ENCODE measurements around the gene ENO1. TPM values are rescaled to one million over a fixed set of nuclear protein-coding genes. Genes with fewer than 3 reads are reported as not detected.
A peak's percentile ranks its signal among the peaks of the same experiment; 100 is the strongest.

ENO1 gene
- total RNA-seq, 6 experiments from 2014 or later, result 1,376 to 1,744 (median 1,709) TPM

DNA sequence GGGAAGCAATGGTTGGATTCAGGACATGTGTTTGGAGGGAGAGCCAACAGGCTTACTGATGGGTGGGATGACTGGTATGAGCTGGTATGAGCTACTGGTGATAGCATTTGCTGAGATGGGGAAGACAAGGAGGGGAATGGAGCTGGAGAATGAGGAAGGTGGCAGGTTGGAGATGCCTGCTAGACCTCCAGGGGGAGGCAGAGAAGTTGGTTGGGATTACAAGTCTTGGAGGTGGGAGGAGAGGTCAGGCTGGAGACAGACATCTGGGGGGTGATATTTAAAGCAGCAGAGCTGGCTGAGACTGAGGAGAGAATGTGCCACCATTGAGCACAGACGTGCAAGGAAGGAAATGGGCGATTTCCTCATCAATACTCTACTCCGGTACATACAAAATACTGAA is 31.8 kb upstream of the ENO1 start:
- Mint-ChIP-seq H3K36me3 (ENCODE audit: low read depth) (no peaks in the 10 kb centered on the region), H3K27ac (no peak overlapping the region), H3K9me3 (peaks cover 9% of the 10 kb centered on the region), H3K27me3 (ENCODE audit: insufficient read depth) (peaks cover 1% of the 10 kb centered on the region; the same call in 1 of the 2 replicates), H3K4me3 (no peak overlapping the region), H3K4me1 (ENCODE audit: low read depth) (peaks cover 30% of the 10 kb centered on the region)
- no peak for DNase-seq
- no peak for TF ChIP-seq CTCF (IDR thresholded peaks at IDR 0.05)

DNA sequence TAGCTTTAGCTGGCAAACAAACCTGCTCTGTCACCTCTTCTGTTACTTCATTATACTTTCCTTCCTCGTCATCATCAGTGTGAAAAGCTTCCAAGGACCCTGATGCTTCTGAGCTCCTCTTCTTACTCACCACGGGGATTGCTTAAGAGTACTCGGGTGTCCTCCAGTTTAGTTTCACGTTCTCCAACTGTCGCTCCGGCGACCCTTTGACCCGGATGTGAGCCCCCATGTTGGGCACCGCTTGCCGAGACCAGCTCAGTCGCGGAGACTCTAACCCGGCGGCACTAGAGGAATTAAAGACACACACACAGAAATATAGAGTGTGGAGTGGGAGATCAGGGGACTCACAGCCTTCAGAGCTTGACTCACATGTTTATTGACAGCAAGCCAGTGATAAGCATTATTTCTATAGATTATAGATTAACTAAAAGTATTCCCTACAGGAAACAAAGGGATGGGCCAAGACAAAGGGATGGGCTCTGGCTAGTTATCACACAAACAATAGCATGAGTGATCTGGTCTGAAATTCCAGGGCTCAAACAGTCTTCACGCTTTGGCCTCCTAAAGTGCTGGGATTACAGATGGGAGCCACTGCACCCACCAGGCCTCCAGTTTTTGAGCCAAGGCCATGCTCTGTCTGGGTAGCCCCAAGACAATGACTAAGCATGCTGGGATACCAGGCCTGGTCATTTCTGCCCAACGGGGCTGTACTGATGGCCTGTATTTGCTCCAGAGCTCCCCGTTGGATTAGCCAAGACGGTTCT is 30.1 kb upstream of the ENO1 start:
- Mint-ChIP-seq H3K4me3 (no peak overlapping the region), H3K36me3 (ENCODE audit: low read depth) (no peaks in the 10 kb centered on the region), H3K27me3 (ENCODE audit: insufficient read depth) (peaks cover 1% of the 10 kb centered on the region; the same call in 1 of the 2 replicates), H3K27ac (no peak overlapping the region), H3K9me3 (peaks cover 9% of the 10 kb centered on the region), H3K4me1 (ENCODE audit: low read depth) (peaks cover 43% of the 10 kb centered on the region)
- no peak for DNase-seq
- TF ChIP-seq CTCF (IDR thresholded peaks at IDR 0.05), result no peak

GRCh38 chr1:8905582-8906191 is 27.2 kb upstream of the ENO1 start:
- H3K27me3 Mint-ChIP-seq (ENCODE audit: insufficient read depth), result peaks cover 1% of the 10 kb centered on the region; the same call in 1 of the 2 replicates
- H3K36me3 Mint-ChIP-seq (ENCODE audit: low read depth), result no peaks in the 10 kb centered on the region
- peaks cover 7% of the 10 kb centered on the region for H3K9me3 Mint-ChIP-seq
- H3K4me1 Mint-ChIP-seq (ENCODE audit: low read depth), result peaks cover 55% of the 10 kb centered on the region
- H3K27ac Mint-ChIP-seq, result peak overlapping the region; percentile 47
- no peak overlapping the region for H3K4me3 Mint-ChIP-seq
- DNase-seq, result no peak
- no peak for TF ChIP-seq CTCF (IDR thresholded peaks at IDR 0.05)

GRCh38 chr1:8903908-8904650 is 25.6 kb upstream of the ENO1 start:
- no peaks in the 10 kb centered on the region for H3K9me3 Mint-ChIP-seq
- TF ChIP-seq CTCF (IDR thresholded peaks at IDR 0.05), result no peak; the same call in 1 of the 2 replicates
- H3K27me3 Mint-ChIP-seq (ENCODE audit: insufficient read depth), result no peaks in the 10 kb centered on the region
- H3K4me3 Mint-ChIP-seq, result peak overlapping the region; percentile 69
- DNase-seq, result peak; percentile 97
- no peaks in the 10 kb centered on the region for H3K36me3 Mint-ChIP-seq (ENCODE audit: low read depth)
- H3K4me1 Mint-ChIP-seq (ENCODE audit: low read depth), result peaks cover 60% of the 10 kb centered on the region
- peak overlapping the region; percentile 88 for H3K27ac Mint-ChIP-seq

DNA sequence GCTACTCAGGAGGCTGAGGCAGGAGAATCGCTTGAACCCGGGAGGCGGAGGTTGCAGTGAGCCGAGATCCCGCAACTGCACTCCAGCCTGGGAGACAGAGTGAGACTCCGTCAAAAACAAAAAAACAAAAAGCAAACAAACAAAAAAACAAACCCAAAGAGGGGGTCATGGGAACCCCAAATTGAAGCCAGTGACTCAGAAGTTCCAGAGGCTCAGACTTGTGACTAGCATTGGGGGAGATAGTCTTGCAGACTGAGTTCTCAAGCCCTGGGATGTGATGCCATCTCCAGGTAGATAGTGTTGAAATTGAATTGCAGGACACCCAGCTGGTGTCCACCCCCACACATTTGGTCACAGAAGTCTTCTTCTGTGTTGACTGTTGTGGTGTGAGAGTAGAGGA is 24.9 kb upstream of the ENO1 start:
- H3K27me3 Mint-ChIP-seq (ENCODE audit: insufficient read depth), result no peaks in the 10 kb centered on the region
- peaks cover 58% of the 10 kb centered on the region for H3K4me1 Mint-ChIP-seq (ENCODE audit: low read depth)
- H3K9me3 Mint-ChIP-seq, result peaks cover 4% of the 10 kb centered on the region; the same call in 1 of the 2 replicates
- DNase-seq, result peak; percentile 59
- H3K27ac Mint-ChIP-seq, result peak overlapping the region; percentile 88
- H3K4me3 Mint-ChIP-seq, result peak overlapping the region; percentile 69
- H3K36me3 Mint-ChIP-seq (ENCODE audit: low read depth), result peaks cover 4% of the 10 kb centered on the region; the same call in 1 of the 2 replicates
- peak; percentile 23; the same call in 1 of the 2 replicates for TF ChIP-seq CTCF (IDR thresholded peaks at IDR 0.05)

Measured in HFFc6 (cell line).